Left ventricle myocardium inferior (tissue), 1 donor: Measurements from ENCODE around the gene PLEKHD1. TPM values are rescaled to one million over a fixed set of nuclear protein-coding genes. Genes with fewer than 3 reads are reported as not detected.

Experiments
- DNase-seq: peaks from one replicate; pipeline ENCODE4 v3.0.0-alpha.2; 2020
- H3K27ac ChIP-seq: fragments of 200-600 bp; replicated peaks from 2 replicates; pipeline ENCODE4 v1.8.0; 2021
- H3K27me3 ChIP-seq: fragments of 200-600 bp; 2 replicates; pipeline ENCODE4 v1.8.0; 2021; ENCODE audit warnings: low read depth
- H3K36me3 ChIP-seq: fragments of 200-600 bp; 2 replicates; pipeline ENCODE4 v1.8.0; 2021
- H3K4me1 ChIP-seq: fragments of 200-600 bp; 2 replicates; pipeline ENCODE4 v1.8.0; 2021
- H3K4me3 ChIP-seq: fragments of 200-600 bp; 2 replicates; pipeline ENCODE4 v1.8.0; 2021; ENCODE audit warnings: mild to moderate bottlenecking, moderate library complexity
- H3K9me3 ChIP-seq: fragments of 200-600 bp; replicated peaks from 2 replicates; pipeline ENCODE4 v1.8.0; 2021
- CTCF ChIP-seq: fragments of 200-600 bp; IDR thresholded peaks from 2 replicates; pipeline ENCODE4 v1.8.0; 2021; ENCODE audit warnings: antibody characterized with exemption, mild to moderate bottlenecking, borderline replicate concordance
- intact Hi-C: fragments of 100-400 bp; cut with micrococcal nuclease; formaldehyde crosslinking; loops from one replicate; pipeline ENCODE4 v1.11.0; 2022
- total RNA-seq: library from RNA; stranded (reverse); fragmentation: NEBNext Ultra II Directional; extraction: Animal tissue kit (Norgen Biotek cat#: 25700); gene quantifications from one replicate; pipeline ENCODE4 v1.2.1, GENCODE V29; 2021
- donor health status: DM: no; HTN: yes; CAD: no; lungs with severe emphysema.

Gene PLEKHD1
- total RNA-seq, 1 donor from 2014 or later = 0.14 TPM

GRCh38 chr14:69528143-69528542, 43.6 kb downstream of the PLEKHD1 start:
- TF ChIP-seq CTCF = no peak
- no peak overlapping the region for H3K27ac ChIP-seq
- intact Hi-C loops = no loop called here
- DNase-seq = no peak
- no peak overlapping the region for H3K4me3 ChIP-seq
- peaks cover 42% of the 10 kb centered on the region for H3K27me3 ChIP-seq
- no peaks in the 10 kb centered on the region for H3K36me3 ChIP-seq
- H3K4me1 ChIP-seq = no peaks in the 10 kb centered on the region
- H3K9me3 ChIP-seq = no peaks in the 10 kb centered on the region

- Histone ChIP-seq H3K27me3 (peaks cover 50% of the 10 kb centered on the region), H3K27ac (no peak overlapping the region), H3K9me3 (no peaks in the 10 kb centered on the region), H3K4me1 (no peaks in the 10 kb centered on the region), H3K4me3 (no peak overlapping the region), H3K36me3 (no peaks in the 10 kb centered on the region)
- DNase-seq = no peak
- intact Hi-C loops = no loop called here
- TF ChIP-seq CTCF = no peak
Observed at GRCh38 chr14:69528930-69529329, 44.4 kb downstream of the PLEKHD1 start.

- intact Hi-C loops = no loop called here
- H3K36me3 ChIP-seq = no peaks in the 10 kb centered on the region
- no peaks in the 10 kb centered on the region for H3K4me1 ChIP-seq
- H3K27me3 ChIP-seq = peaks cover 57% of the 10 kb centered on the region
- no peak overlapping the region for H3K4me3 ChIP-seq
- no peaks in the 10 kb centered on the region for H3K9me3 ChIP-seq
- no peak for DNase-seq
- TF ChIP-seq CTCF = no peak
- H3K27ac ChIP-seq = no peak overlapping the region
Observed at GRCh38 chr14:69529563-69529962, 45.0 kb downstream of the PLEKHD1 start.

GRCh38 chr14:69530095-69530494, 45.6 kb downstream of the PLEKHD1 start:
- Histone ChIP-seq H3K4me3 (no peak overlapping the region), H3K27me3 (peaks cover 62% of the 10 kb centered on the region), H3K27ac (no peak overlapping the region), H3K36me3 (no peaks in the 10 kb centered on the region), H3K4me1 (no peaks in the 10 kb centered on the region), H3K9me3 (no peaks in the 10 kb centered on the region)
- intact Hi-C loops = no loop called here
- no peak for TF ChIP-seq CTCF
- no peak for DNase-seq

- H3K4me3 ChIP-seq = no peak overlapping the region
- TF ChIP-seq CTCF = no peak
- H3K4me1 ChIP-seq = no peaks in the 10 kb centered on the region
- no peak for DNase-seq
- H3K36me3 ChIP-seq = no peaks in the 10 kb centered on the region
- no peaks in the 10 kb centered on the region for H3K9me3 ChIP-seq
- intact Hi-C loops = no loop called here
- no peak overlapping the region for H3K27ac ChIP-seq
- peaks cover 71% of the 10 kb centered on the region for H3K27me3 ChIP-seq
Observed at GRCh38 chr14:69531135-69531534, 46.6 kb downstream of the PLEKHD1 start.
